SIG-M5 treated with dmso at 0.1 percent for 504 hours (cell line): ENCODE results near the gene DNMT1.

Experiments used
- DNase-seq: peaks from one replicate; lab custom pipeline; 2025; ENCODE audit not compliant: unreplicated experiment; lab: John Stamatoyannopoulos, UW

Gene DNMT1

DNA sequence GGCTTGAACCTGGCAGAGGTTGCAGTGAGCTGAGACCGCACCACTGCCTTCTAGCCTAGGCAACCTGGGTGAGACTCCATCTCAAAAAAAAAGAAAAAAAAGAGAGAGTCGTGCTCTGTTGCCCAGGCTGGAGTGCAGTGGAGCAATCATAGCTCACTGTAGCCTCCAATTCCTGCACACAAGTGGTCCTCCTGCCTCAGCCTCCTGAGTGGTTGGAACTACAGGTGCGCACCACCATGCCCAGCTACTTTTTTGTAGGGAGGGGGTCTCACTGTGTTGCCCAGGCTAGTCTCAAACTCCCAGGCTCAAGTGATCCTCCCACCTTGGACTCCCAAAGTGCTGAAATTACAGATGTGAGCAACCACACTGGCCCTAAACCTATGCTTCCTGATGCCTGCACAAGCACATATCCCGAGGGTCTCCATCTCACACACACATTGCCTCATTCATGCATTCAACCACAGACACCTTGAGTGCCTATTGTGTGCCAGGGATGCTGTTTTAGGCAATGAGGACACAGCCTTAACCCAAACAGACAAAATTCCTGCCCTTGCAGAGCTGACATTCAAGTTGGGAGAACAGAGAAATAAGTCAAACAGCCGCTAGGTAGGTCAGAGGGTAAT lies 94.5 kb downstream of the DNMT1 start:
- DNase-seq = no peak

DNA sequence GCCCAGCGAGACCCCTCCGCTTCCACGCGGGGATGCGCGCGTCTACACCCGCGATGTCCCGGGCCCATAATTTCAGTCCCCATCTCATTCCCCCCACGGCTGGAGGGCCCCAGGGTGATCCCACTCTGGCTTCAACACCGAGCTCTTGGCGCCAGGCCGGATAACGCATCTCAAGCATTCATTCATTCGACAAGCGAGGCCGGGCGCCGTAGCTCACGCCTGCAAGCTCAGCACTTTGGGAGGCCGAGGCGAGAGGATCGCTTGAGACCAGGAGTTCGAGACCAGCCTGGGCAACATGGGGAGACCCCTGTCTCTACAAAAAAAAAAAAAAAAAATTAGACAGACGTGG lies 98.2 kb downstream of the DNMT1 start:
- no peak for DNase-seq

DNA sequence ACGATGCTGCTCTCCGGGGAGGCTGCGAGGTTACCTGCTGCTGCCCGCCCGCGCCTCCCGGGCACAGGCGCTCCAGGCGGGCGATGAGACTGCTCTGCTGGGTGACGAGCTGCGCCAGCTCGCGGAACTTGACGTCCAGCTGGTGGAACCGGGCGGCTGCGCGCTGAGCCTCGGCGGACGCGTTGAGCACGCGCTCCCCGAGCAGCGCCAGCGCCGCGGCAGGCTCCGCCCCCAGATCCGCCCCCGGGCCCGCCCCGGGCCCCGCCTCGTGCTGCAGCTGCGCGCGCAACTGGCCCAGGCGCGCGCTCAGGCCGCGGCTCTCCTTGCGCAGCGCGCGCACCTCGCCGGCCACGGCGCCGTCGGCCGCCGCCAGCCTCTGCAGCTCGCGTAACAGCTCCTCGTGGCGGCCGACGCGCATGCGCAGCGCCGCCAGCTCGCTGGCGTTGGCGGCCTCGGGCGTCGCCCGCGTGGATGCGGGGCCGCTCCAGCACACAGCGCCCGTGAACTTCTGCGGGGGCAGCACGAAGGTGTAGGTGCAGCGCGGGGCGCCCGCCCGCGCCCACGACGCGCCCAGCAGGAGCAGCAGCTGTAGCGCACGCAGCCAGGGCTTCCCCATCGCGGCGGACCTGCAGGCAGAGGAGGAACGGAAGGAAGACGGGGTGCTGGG lies 98.7 kb downstream of the DNMT1 start:
- DNase-seq = peak; percentile 66

DNA sequence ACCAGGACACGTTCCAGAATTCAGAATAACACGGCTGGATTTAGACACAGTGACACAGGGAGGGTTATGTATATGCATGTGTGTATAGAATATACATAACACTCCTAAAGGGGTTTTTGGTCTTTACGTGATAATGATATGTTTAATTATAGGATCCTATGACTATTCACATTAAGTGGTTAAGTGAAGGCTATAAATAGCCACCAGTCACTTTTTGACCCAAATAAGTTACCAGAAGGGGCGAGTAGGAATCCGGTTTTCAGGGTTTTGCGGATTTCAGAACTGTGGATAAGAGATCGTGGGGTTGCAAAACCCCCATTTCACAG lies 99.2 kb downstream of the DNMT1 start:
- DNase-seq = no peak

DNA sequence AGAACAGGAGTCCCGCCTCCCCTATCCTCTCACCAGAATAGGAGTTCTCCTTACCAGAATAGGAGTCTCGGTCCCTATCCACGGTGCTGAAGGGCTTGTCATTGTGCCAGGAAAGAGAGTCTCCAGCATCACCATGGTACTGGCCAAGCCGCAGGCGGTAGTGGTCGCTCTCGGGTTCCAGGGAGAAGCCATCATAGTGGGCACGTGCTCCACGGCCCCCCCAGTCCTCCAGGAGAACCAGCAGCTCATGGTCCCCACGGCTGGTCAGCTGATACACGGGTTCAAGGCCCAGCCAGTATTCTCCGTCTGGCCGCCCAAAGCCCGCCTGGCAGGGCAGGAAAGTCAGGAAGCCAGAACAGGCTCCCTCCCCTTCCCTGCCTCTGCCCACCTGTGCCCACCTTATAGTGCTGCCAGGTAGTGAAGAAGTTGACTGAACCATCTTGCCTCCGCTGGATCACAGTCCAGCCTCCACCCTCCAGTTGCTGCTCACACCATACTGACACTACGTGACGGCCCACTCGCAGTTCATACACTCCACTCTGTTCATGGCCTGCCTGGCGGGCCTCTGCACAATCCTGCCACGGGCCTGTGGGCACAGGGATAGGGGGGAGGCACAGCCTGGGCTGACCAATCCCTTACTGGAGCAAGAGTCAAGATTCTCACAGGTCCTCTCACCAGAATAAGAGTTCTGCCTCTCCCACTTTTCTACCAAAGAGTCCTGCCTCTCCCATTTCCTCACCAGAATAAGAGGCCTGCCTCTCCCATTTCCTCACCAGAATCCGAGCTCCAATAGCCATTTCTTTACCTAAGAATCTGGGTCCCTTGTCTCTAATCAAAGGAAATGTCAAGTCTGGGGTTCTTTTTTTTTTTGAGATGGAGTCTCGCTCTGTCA lies 101.2 kb downstream of the DNMT1 start:
- no peak for DNase-seq

DNA sequence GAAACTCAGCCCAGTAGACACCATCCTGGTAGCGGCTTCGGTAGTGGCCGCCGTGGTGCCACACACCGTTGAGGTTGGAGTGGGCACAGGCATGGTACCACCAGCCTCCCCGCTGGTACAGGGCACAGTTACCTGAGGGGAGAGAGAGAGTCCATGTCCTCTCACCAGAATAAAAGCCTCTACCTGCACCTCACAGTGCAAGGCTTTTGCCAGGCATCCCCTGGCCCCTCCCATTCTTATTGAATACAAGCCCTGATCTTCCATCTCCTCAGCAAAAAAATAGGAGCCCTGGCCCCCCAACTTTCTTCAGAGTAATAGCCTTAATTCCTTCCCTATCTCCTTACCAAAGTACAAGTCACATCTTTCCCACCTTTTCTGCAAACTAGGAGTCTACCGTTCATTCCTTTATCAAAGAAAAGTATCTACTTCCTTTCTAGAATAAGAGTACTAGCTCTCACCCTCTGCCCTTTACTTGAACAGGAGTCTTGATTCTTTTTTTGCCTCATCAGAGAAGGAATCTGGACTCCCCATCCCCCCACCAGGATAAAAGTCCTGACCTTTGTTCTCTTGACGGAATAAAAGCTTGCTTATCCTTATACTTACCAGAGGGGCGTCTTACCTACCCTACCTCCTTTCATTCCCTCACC lies 102.0 kb downstream of the DNMT1 start:
- no peak for DNase-seq

DNA sequence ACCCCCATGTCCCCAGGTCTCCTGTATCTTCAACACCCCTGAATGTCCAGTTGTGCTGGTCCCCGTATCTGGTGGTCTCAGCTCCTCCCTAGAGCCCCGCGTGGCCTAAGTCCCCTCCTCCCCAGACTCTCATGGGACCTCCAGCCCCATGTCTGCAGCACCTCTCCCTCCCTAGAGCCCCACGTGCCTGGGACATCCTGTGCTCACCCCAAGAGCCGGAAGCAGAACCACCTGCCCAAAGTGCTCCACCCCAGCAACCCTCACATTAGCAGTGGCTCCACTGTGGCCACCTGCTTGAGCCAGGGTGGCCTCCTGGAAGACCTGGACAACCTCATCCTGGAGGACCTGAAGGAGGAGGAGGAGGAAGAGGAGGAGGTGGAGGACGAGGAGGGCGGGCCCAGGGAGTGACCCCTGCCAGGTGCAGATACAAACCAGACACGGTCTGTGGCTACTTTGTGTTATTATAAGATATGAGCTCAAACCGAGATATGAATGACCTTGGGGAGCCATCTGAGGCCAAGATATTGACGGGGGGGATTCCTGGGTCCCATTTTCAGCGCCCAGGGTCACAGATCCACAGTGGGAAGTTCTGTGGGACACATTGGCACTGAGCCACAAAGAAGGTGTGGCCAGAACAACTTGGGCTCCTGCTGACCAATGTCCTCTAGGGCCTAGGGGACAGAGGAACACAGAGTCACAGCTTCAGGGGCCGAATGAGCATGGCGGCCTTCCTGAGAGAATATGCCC lies 102.7 kb downstream of the DNMT1 start:
- DNase-seq = no peak

DNA sequence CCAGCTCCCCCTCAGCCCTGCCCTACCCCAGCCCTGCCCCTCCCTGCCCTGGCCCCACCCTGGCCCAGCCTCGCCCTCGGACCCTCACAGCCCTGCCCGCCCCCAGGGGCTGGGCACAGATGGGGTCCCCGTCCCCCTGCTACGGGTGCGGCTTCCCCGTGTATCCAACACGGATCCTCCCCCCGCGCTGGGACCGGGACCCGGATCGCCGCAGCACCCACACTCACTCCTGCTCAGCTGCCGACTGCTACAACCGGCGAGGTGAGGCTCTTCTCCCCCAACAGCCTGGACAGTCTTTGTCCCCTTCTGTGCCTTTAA lies 103.4 kb downstream of the DNMT1 start:
- DNase-seq = no peak

DNA sequence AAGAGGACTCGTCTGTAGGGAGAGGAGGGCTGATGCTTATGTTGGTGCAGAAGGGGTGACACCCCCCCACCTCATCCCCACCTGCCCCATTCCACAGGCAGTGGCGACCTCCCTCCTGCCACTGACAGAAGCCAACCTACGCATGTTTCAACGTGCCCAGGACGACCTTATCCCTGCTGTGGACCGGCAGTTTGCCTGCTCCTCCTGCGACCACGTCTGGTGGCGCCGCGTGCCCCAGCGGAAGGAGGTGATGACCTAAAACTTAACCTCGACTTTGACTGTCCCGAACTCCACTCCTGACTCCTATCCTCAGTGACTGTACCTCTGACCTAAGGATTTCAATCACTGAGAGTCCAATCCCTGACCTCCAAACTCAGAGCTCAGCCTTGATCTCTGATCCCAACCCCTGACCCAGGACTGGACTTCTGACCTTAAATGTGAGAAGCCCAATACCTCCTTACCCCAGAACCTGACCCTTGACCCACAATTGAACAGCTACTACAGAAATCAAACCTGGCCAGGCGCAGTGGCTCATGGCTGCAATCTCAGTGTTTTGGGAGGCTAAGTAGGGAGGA lies 104.9 kb downstream of the DNMT1 start:
- no peak for DNase-seq

DNA sequence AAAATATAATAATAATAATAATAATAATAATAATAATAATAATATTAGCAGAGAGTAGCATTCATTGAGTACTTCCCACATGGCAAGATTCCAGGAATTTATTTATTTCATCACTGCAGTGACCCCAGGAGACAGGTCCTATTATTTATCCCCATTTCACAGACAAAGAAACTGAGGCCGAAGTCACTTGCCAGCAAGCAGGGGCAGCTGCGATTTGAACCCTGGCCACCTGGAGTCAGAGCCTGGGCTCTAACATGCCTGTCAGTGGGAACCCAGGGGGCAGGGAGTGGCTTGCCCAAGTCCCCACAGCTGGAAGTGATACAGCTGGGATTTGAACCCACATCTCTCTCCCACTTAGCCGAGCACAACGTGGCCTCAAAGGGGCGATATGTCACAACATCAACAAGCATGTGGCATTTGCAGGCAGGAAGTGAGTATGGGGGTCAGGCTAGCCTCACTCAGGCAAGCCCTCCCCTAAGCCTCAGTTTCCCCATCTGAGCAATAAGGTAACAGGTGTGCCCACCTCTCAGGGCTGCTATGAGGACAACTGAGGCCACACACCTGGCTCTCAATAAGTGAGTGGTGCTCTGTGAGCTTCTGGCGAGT lies 105.7 kb downstream of the DNMT1 start:
- no peak for DNase-seq

DNA sequence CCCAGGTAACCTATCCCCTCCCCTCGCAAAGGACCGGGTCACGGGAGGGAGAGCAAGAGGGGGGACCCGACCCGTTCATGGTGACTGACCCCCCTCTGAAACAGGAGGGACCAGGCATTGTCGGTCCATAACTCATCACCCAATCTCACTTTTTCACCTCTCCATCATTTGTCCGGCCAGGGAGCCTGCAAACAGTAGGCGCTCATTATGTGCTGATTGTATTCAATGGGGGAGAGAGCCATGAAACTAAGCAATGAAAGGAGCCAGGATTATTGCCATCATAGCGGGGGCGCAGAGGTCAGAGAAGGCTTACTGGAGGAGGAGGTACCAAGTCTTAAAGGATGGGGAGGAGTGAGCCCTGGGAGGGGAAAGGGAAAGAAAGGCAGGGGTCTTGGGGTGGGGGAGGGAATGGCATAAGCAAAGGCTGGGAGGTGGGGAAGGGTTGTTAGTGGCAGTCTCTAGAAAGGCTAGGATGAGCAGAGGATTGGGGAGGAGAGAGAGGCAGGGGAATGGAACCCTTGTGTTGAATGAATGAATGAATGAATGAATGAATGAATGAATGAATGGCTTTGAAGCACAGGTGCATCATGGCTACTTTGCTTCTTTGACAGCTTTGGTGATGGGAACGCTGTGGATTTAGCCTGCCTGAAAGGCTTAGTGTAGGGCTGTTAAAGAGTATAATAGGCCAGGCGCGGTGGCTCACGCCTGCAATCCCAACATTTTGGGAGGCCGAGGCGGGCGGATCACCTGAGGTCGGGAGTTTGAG lies 107.3 kb downstream of the DNMT1 start:
- no peak for DNase-seq

DNA sequence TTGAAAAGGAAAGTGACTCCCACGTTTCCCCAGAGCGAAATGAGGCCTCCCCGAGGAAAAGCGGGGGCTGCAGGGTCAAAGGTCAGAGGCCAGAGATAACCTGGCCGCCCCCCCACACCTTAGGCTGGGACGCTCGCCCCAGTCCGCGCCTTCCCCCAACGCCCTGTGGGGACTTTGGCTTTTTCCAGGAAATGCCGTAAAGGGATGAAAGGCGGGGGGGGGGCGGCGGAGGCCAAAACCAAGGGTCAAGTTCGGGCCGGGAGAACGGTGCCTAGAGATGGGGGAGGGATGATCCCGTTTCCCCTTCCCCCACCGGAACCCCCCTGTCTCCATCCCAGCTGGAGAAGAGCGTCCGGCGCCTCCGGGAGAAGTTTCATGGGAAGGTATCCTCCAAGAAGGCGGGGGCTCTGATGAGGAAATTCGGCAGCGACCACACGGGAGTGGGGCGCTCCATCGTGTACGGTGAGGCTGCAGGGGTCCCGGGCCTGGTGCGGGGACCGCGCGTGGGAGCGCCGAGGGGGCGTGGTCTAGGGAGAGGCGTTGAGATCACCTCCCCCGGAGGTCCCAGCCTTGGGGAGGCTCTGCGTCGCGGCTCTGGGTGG lies 108.1 kb downstream of the DNMT1 start:
- DNase-seq = no peak

DNA sequence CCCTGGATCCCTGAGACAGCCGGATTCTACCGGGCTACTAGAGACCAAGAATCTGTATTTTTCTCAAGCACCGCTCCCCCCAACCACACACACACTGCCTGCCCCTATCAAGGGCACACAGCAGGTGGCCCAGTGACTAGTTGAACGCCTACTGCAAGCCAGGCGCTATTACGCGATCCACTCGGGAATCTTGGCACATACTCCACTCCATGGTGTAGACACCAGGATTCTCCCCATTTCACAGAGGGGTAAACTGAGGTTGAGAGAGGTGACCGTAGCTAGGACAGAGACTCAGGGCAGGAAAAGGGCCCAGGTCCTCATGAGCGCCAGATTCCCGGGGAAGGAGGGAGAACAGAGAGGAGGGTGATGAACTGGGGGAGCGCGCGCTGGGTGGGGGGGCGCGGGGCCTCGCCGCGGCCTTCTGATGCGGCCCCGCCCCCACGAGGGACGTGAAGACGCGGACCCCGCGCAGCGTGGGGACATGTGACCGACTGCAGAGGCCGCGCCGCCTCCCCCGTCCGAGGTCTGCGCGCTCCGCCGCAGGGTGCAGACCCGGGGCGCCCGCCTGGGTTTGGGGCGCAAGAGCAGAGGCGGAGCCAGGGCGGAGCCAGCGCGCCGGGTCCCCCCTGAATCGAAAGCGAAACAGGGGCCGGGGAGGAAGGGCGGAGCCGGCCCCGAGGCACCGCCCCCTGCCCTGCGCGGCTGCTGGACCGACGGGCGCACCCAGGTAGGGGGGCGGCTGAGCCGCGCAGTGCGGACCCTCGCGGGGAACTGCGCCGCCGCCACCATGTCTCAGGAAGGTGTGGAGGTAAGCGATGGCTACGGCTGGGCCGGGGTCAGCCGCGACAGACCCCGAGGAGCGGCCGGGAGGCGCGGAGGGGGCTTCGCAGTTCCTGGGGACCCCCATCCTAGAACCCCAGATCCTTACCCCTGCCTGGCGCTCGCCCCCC lies 108.8 kb downstream of the DNMT1 start, which contains the start of gene SHFL:
SHFL (plus strand) TSS at position 677 of the 950 bp plus-strand sequence; CDS start at position 788, 111 bp downstream.
- DNase-seq = peak; percentile 60

DNA sequence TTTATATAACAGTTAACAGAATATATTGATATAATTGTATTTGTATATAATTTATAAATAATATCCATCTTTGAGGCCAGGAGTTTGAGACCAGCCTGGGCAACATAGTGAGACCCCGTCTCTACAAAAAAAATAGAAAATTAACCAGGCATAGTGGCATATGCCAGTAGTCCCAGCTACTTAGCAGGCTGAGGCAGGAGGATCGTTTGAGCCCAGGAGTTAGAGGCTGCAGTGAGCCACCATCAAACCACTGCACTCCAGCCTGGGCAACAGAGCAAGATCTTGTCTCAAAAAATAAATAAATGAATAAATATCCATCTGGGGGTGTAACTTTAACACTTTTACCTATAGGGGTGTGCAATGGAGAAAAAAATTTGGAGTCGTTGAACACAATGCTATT lies 110.0 kb downstream of the DNMT1 start:
- DNase-seq = no peak

DNA sequence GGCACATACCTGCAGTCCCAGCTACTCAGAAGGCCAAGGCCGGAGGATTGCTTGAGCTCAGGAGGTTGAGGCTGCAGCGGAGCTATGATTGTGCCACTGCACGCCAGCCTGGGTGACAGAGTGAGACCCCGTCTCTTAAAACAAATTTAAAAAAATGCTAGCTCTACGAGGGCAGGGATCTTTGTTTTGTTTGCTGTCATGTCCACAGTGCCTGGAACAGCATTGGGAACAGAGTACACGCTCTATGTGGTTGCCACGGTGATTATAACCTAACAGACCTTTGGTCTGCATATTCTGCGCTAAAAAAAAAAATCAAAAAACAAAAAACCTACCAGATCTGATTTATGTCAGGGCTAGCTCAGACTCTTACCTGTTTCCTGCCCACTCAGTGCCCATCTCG lies 110.8 kb downstream of the DNMT1 start:
- no peak for DNase-seq
